Pancreas (tissue), 10 donors: ENCODE results near the gene KATNA1. TPM values are rescaled to one million over a fixed set of nuclear protein-coding genes. Genes with fewer than 3 reads are reported as not detected.

Experiments used
- ATAC-seq, 4 donors: fragments of 200-7000 bp; cut with Tn5 transposase; one replicate each; pipeline versions ENCODE4 v1.8.0 to v1.9.1; 2020; ENCODE audit warnings: mild to moderate bottlenecking in 4 of 4, moderate library complexity in 4 of 4
- DNase-seq, 6 donors: peaks; one replicate each; pipeline ENCODE4 v3.0.0-alpha.2; 2020
- FAIRE-seq: peaks from 2 replicates; lab custom pipeline; 2012; peaks lifted over from hg19 to GRCh38; lab: Jason Lieb, UNC
- H3K27ac ChIP-seq, 4 donors: fragments of 200-600 bp; sonication (generic); 1 replicate in 3 of 4; 2 replicates in 1 of 4; pipeline versions ENCODE4 v1.5.0 to v1.8.0; 2020
- H3K27me3 ChIP-seq, 4 donors: fragments of 200-600 bp; one replicate each; pipeline ENCODE4 v1.8.0; 2021
- H3K36me3 ChIP-seq, 3 donors: fragments of 200-600 bp; sonication (generic) in 1 of 3; one replicate each; pipeline versions ENCODE4 v1.5.0 to v1.8.0; 2020 to 2021
- H3K4me1 ChIP-seq, 3 donors: fragments of 200-600 bp; one replicate each; pipeline ENCODE4 v1.8.0; 2021
- H3K4me3 ChIP-seq, 4 donors: fragments of 200-600 bp; sonication (generic) in 2 of 4; one replicate each; pipeline versions ENCODE4 v1.5.0 to v1.8.0; 2020 to 2021
- H3K9me3 ChIP-seq, 4 donors: fragments of 200-600 bp; one replicate each; pipeline ENCODE4 v1.8.0; 2021
- CTCF ChIP-seq, 4 donors: fragments of 200-600 bp; sonication (generic) in 3 of 4; IDR thresholded peaks; one replicate each; pipeline versions ENCODE4 v1.5.0 to v1.8.0; 2021; ENCODE audit warnings: antibody characterized with exemption in 4 of 4
- WGBS, 2 donors: extraction: QIAGEN DNeasy Blood & Tissue Kit; methylation state at CpG; one replicate each; pipeline ENCODE4 v1.1.7; 2013; 5-methylcytosine and 5-hydroxymethylcytosine counted together
- intact Hi-C, 3 donors: fragments of 100-400 bp; cut with DNase I; formaldehyde crosslinking; loops; one replicate each; pipeline versions ENCODE4 v1.11.1 to v1.14.2; 2022
- polyA plus RNA-seq, 2 donors: library from polyadenylated mRNA; stranded (reverse); fragments of 200-250 nt; gene quantifications; one replicate each; pipeline ENCODE4 v1.2.3, GENCODE V29; 2013
- total RNA-seq, 6 donors: library from RNA; stranded (reverse); fragmentation: NEBNext Ultra II Directional in 4 of 6; extraction: Animal tissue kit (Norgen Biotek cat#: 25700) in 4 of 6; gene quantifications; one replicate each; pipeline versions ENCODE4 v1.2.1 to v1.2.4, GENCODE V29; 2021 to 2023
- donor health status: healthy with polysubstance abuse.
- donor health status: DM: no; HTN: no; CAD: no; lungs with moderate emphysema.
- donor health status: DM: no; HTN: no; CAD: no.
- donor health status: control.
- donor health status: control.
- donor health status: Bipolar disorder and iron deficiency.
- donor health status: DM: yes; HTN: yes; CAD: no.
- donor health status: DM: no; HTN: no; CAD: no.
- donor health status: DM: no; HTN: no; CAD: no.
- donor health status: DM: yes; HTN: yes; CAD: no.

KATNA1 gene
- total and polyA plus RNA-seq, 8 donors, result 3.5 to 7.7 (median 4.8) TPM

GRCh38 chr6:149628875-149629510 lies 19.5 kb downstream of the KATNA1 start:
- 91 to 96% methylated on average over 4 of the region's 4 CpGs for WGBS, 2 donors
- DNase-seq (no peak), FAIRE-seq (no peak), ATAC-seq (no peak)
- TF ChIP-seq CTCF (IDR thresholded peaks at IDR 0.05), result no peak
- no peaks in the 10 kb centered on the region for H3K27me3 ChIP-seq
- peaks cover 0 to 5% (median 0%) of the 10 kb centered on the region in 3 donors for H3K36me3 ChIP-seq
- H3K4me1 ChIP-seq, result no peaks in the 10 kb centered on the region
- no peaks in the 10 kb centered on the region for H3K9me3 ChIP-seq
- no peak overlapping the region for H3K4me3 ChIP-seq
- intact Hi-C loops, result no loop called here
- no peak overlapping the region for H3K27ac ChIP-seq

GRCh38 chr6:149627672-149628071 lies 20.8 kb downstream of the KATNA1 start:
- H3K36me3 ChIP-seq, result peaks cover 0 to 5% (median 0%) of the 10 kb centered on the region in 3 donors
- TF ChIP-seq CTCF (IDR thresholded peaks at IDR 0.05), result no peak
- no peak overlapping the region for H3K4me3 ChIP-seq
- H3K4me1 ChIP-seq, result no peaks in the 10 kb centered on the region
- ATAC-seq (peak in 2 of 4 donors; percentile 53 to 60), FAIRE-seq (no peak), DNase-seq (no peak)
- H3K27me3 ChIP-seq, result no peaks in the 10 kb centered on the region
- intact Hi-C loops, result no loop called here
- no peaks in the 10 kb centered on the region for H3K9me3 ChIP-seq
- no peak overlapping the region for H3K27ac ChIP-seq

GRCh38 chr6:149615805-149616204 lies 32.7 kb downstream of the KATNA1 start:
- no peaks in the 10 kb centered on the region for H3K4me1 ChIP-seq
- FAIRE-seq (no peak), ATAC-seq (no peak), DNase-seq (no peak)
- no peaks in the 10 kb centered on the region for H3K27me3 ChIP-seq
- no peak for TF ChIP-seq CTCF (IDR thresholded peaks at IDR 0.05)
- 68 to 74% methylated on average over 5 of the region's 5 CpGs for WGBS, 2 donors
- H3K36me3 ChIP-seq, result no peaks in the 10 kb centered on the region
- H3K4me3 ChIP-seq, result no peak overlapping the region
- H3K27ac ChIP-seq, result no peak overlapping the region
- intact Hi-C loops, result no loop called here
- H3K9me3 ChIP-seq, result no peaks in the 10 kb centered on the region

- H3K36me3 ChIP-seq, result no peaks in the 10 kb centered on the region
- no peaks in the 10 kb centered on the region for H3K27me3 ChIP-seq
- H3K27ac ChIP-seq, result no peak overlapping the region
- no peaks in the 10 kb centered on the region for H3K4me1 ChIP-seq
- WGBS, 2 donors, result 93 to 94% methylated on average over 4 of the region's 4 CpGs
- ATAC-seq (no peak), DNase-seq (no peak), FAIRE-seq (no peak)
- TF ChIP-seq CTCF (IDR thresholded peaks at IDR 0.05), result no peak
- H3K4me3 ChIP-seq, result no peak overlapping the region
- no peaks in the 10 kb centered on the region for H3K9me3 ChIP-seq
- intact Hi-C loops, result no loop called here
These were observed 34.2 kb downstream of the KATNA1 start for GRCh38 chr6:149614337-149614736.

- H3K9me3 ChIP-seq, result no peaks in the 10 kb centered on the region
- H3K4me3 ChIP-seq, result no peak overlapping the region
- no peaks in the 10 kb centered on the region for H3K27me3 ChIP-seq
- DNase-seq, result no peak
- no peak for TF ChIP-seq CTCF (IDR thresholded peaks at IDR 0.05)
- no peak overlapping the region for H3K27ac ChIP-seq
- H3K4me1 ChIP-seq, result no peaks in the 10 kb centered on the region
- WGBS, 2 donors, result 92 to 96% methylated on average over 7 of the region's 7 CpGs
- intact Hi-C loops, result no loop called here
- no peaks in the 10 kb centered on the region for H3K36me3 ChIP-seq
- no peak for ATAC-seq
- FAIRE-seq, result no peak
These were observed 40.0 kb downstream of the KATNA1 start for GRCh38 chr6:149608381-149608982.
